IMR-90 (cell line): ENCODE data around the gene LMOD1.
"Not testable (repeated sequence)": the region's sequence is repeated elsewhere in the genome, so short reads cannot be mapped to it uniquely, and the experiment has no call there.

ENCODE experiments used
- BHLHE40 ChIP-seq: fragments of 150-350 bp; IDR thresholded peaks from 2 replicates; pipeline ENCODE4 v1.6.1; 2016; ENCODE audit warnings: mild to moderate bottlenecking, low read depth, low read length
- CEBPB ChIP-seq: IDR thresholded peaks from 2 replicates; pipeline ENCODE4 v1.6.1; 2012; ENCODE audit warnings: low read depth, low read length, improper control_type of control experiment
- CTCF ChIP-seq: conservative IDR thresholded peaks from 2 replicates; pipeline ENCODE4 v1.5.1; 2012; ENCODE audit warnings: mild to moderate bottlenecking, low read depth, low read length, improper control_type of control experiment
- MAFK ChIP-seq: IDR thresholded peaks from 2 replicates; pipeline ENCODE4 v1.6.1; 2012; ENCODE audit warnings: low read depth, low read length, improper control_type of control experiment
- MXI1 ChIP-seq: IDR thresholded peaks from 2 replicates; pipeline ENCODE4 v1.6.1; 2012; ENCODE audit warnings: low read depth, mild to moderate bottlenecking, low read length, moderate library complexity, borderline replicate concordance
- POLR2A ChIP-seq: IDR thresholded peaks from 2 replicates; pipeline ENCODE4 v1.6.1; 2012; ENCODE audit warnings: mild to moderate bottlenecking, low read depth, low read length
- SMC3 ChIP-seq: fragments of 150-350 bp; IDR thresholded peaks from 2 replicates; pipeline ENCODE4 v1.6.1; 2016; ENCODE audit warnings: low read depth, mild to moderate bottlenecking, antibody characterized with exemption, low read length, moderate library complexity
- USF2 ChIP-seq: fragments of 150-350 bp; IDR thresholded peaks from 2 replicates; pipeline ENCODE4 v1.6.1; 2017; ENCODE audit warnings: mild to moderate bottlenecking, antibody characterized with exemption, low read length, low read depth

GRCh38 chr1:201940316-201940715 lies 6.0 kb downstream of the LMOD1 start:
- TF ChIP-seq CTCF, result 0 out of 2 replicates have a peak, but pooled peaks have one; percentile 4
- TF ChIP-seq POLR2A, MXI1, USF2, SMC3, MAFK, BHLHE40, CEBPB: not testable (repeated sequence)
